CD14-positive monocyte (primary cell): Measurements from ENCODE around the gene PDPN. TPM values are rescaled to one million over a fixed set of nuclear protein-coding genes. Genes with fewer than 3 reads are reported as not detected.
A peak's percentile ranks its signal among the peaks of the same experiment; 100 is the strongest.

Source experiments
- DNase-seq, 3 donors: peaks; one replicate each; pipeline ENCODE4 v3.0.0-alpha.2; 2011 to 2022
- H2AFZ ChIP-seq: 2 replicates; pipeline ENCODE4 v1.6.0; 2012; ENCODE audit warnings: mild to moderate bottlenecking, low read depth, low read length, inconsistent platforms; ENCODE audit not compliant: insufficient read depth, poor library complexity, severe bottlenecking
- H3K27ac ChIP-seq, 2 donors: 1 replicate in 1 of 2; 2 replicates in 1 of 2; pipeline ENCODE4 v1.5.1; 2012 to 2013; ENCODE audit warnings: low read length in 2 of 2, control low read depth in 1 of 2, inconsistent platforms in 1 of 2, low read depth in 1 of 2, mild to moderate bottlenecking in 1 of 2
- H3K27me3 ChIP-seq, 2 donors: one replicate each; pipeline versions ENCODE4 v1.6.0 to v1.6.1; 2011 to 2013; ENCODE audit warnings: low read length in 2 of 2; ENCODE audit not compliant: control insufficient read depth in 2 of 2, insufficient read depth in 2 of 2
- H3K36me3 ChIP-seq, 2 donors: replicated peaks in 1 of 2; 1 replicate in 1 of 2; 2 replicates in 1 of 2; pipeline versions ENCODE4 v1.5.1 to v1.6.1; 2012 to 2013; ENCODE audit warnings: low read length in 2 of 2, control low read depth in 1 of 2, inconsistent platforms in 1 of 2, mild to moderate bottlenecking in 1 of 2; ENCODE audit not compliant: insufficient read depth in 2 of 2, control insufficient read depth in 1 of 2
- H3K4me1 ChIP-seq, 2 donors: 1 replicate in 1 of 2; 2 replicates in 1 of 2; pipeline versions ENCODE4 v1.5.1 to v1.6.1; 2012 to 2013; ENCODE audit warnings: low read length in 2 of 2, control low read depth in 1 of 2, inconsistent platforms in 1 of 2, mild to moderate bottlenecking in 1 of 2, moderate library complexity in 1 of 2; ENCODE audit not compliant: insufficient read depth in 2 of 2, control insufficient read depth in 1 of 2
- H3K4me2 ChIP-seq: replicated peaks from 2 replicates; pipeline ENCODE3; 2012; ENCODE audit warnings: low read length, moderate library complexity, mild to moderate bottlenecking; ENCODE audit not compliant: poor library complexity, severe bottlenecking; ENCODE audit errors: extremely low read depth
- H3K4me3 ChIP-seq, 3 experiments: fragments of 200-600 bp in 1 of 3; sonication (generic) in 1 of 3; replicated peaks in 1 of 3; 1 replicate in 2 of 3; 2 replicates in 1 of 3; pipeline ENCODE4 v1.5.1; 2011 to 2013; ENCODE audit warnings: low read length in 3 of 3, mild to moderate bottlenecking in 3 of 3, control low read depth in 2 of 3, low read depth in 2 of 3, inconsistent platforms in 1 of 3, moderate library complexity in 1 of 3
- H3K79me2 ChIP-seq: 2 replicates; pipeline ENCODE4 v1.6.0; 2012; ENCODE audit warnings: mild to moderate bottlenecking, control low read depth, inconsistent platforms, low read length, moderate library complexity; ENCODE audit not compliant: insufficient read depth
- H3K9ac ChIP-seq: 2 replicates; pipeline ENCODE4 v1.6.0; 2017; ENCODE audit warnings: low read length, mild to moderate bottlenecking; ENCODE audit not compliant: insufficient read depth, poor library complexity, severe bottlenecking
- H3K9me3 ChIP-seq, 2 donors: replicated peaks in 1 of 2; 1 replicate in 1 of 2; 2 replicates in 1 of 2; pipeline versions ENCODE4 v1.5.1 to v1.6.1; 2012 to 2013; ENCODE audit warnings: low read length in 2 of 2, control low read depth in 1 of 2; ENCODE audit not compliant: control insufficient read depth in 1 of 2, insufficient read depth in 1 of 2
- H4K20me1 ChIP-seq: 2 replicates; pipeline ENCODE4 v1.6.0; 2012; ENCODE audit warnings: mild to moderate bottlenecking, low read length, control low read depth, moderate library complexity; ENCODE audit not compliant: insufficient read depth
- H3K27ac Mint-ChIP-seq, 7 donors: one replicate each; pipeline ENCODE4 v1.8.0; 2020; ENCODE audit warnings: mild to moderate bottlenecking in 7 of 7, mixed read lengths in 7 of 7, moderate library complexity in 6 of 7, inconsistent platforms in 2 of 7
- H3K27me3 Mint-ChIP-seq, 3 donors: one replicate each; pipeline ENCODE4 v1.8.0; 2021 to 2022; ENCODE audit warnings: low read depth in 3 of 3, mild to moderate bottlenecking in 3 of 3, mixed read lengths in 3 of 3, moderate library complexity in 3 of 3, inconsistent platforms in 1 of 3
- H3K36me3 Mint-ChIP-seq, 2 donors: one replicate each; pipeline ENCODE4 v1.8.0; 2020; ENCODE audit warnings: mixed read lengths in 2 of 2, inconsistent platforms in 1 of 2, mild to moderate bottlenecking in 1 of 2
- H3K4me1 Mint-ChIP-seq: one replicate; pipeline ENCODE4 v1.8.0; 2020; ENCODE audit warnings: mild to moderate bottlenecking, mixed read lengths
- H3K4me3 Mint-ChIP-seq, 2 donors: one replicate each; pipeline ENCODE4 v1.8.0; 2020; ENCODE audit warnings: mild to moderate bottlenecking in 2 of 2, mixed read lengths in 2 of 2, moderate library complexity in 1 of 2
- H3K9me3 Mint-ChIP-seq, 7 donors: one replicate each; pipeline ENCODE4 v1.8.0; 2020 to 2022; ENCODE audit warnings: mixed read lengths in 7 of 7, mild to moderate bottlenecking in 6 of 7, moderate library complexity in 6 of 7, inconsistent platforms in 2 of 7
- CTCF ChIP-seq: fragments of 200-600 bp; IDR thresholded peaks from one replicate; pipeline ENCODE4 v1.8.0; 2022; ENCODE audit warnings: antibody characterized with exemption, mild to moderate bottlenecking
- WGBS: methylation state at CpG from one replicate; pipeline ENCODE4 v1.1.5; 2013; ENCODE audit warnings: missing lambda C conversion rate; ENCODE audit not compliant: insufficient coverage; 5-methylcytosine and 5-hydroxymethylcytosine counted together
- intact Hi-C, 2 donors: fragments of 100-400 bp; cut with micrococcal nuclease; formaldehyde crosslinking; loops; one replicate each; pipeline versions ENCODE4 v1.15.0 to v1.15.1; 2023
- polyA plus RNA-seq, 3 donors: library from polyadenylated mRNA; depleted of rRNA in 1 of 3; unstranded in 2 of 3; stranded (reverse) in 1 of 3; fragments of 300-500 nt in 2 of 3; fragments of >200 nt in 1 of 3; fragmentation: Illumina TruSeq in 2 of 3; gene quantifications; 1 replicate in 2 of 3; 2 replicates in 1 of 3; pipeline ENCODE4 v1.2.3, GENCODE V29; 2012 to 2021

The PDPN gene
- polyA plus RNA-seq, 3 donors = not detected

GRCh38 chr1:13544221-13544556 lies 39.4 kb upstream of the PDPN start:
- Histone ChIP-seq H3K4me2 (no peak overlapping the region), H3K9me3 (no peaks in the 10 kb centered on the region), H3K79me2 (no peaks in the 10 kb centered on the region), H3K27ac (no peak overlapping the region), H3K9ac (no peak overlapping the region), H3K4me3 (no peak overlapping the region), H3K36me3 (no peaks in the 10 kb centered on the region), H4K20me1 (no peaks in the 10 kb centered on the region), H3K4me1 (no peaks in the 10 kb centered on the region), H3K27me3 (no peaks in the 10 kb centered on the region), H2AFZ (no peak overlapping the region)
- 77% methylated on average over 4 of the region's 5 CpGs for WGBS
- H3K4me3 Mint-ChIP-seq = no peak overlapping the region
- peaks cover 2 to 8% (median 8%) of the 10 kb centered on the region in 3 donors for H3K27me3 Mint-ChIP-seq
- DNase-seq = no peak
- H3K9me3 Mint-ChIP-seq = peaks cover 0 to 4% (median 0%) of the 10 kb centered on the region in 7 donors
- intact Hi-C loops = no loop called here
- TF ChIP-seq CTCF = peak; percentile 4
- H3K36me3 Mint-ChIP-seq = no peaks in the 10 kb centered on the region
- peaks cover 2% of the 10 kb centered on the region for H3K4me1 Mint-ChIP-seq
- H3K27ac Mint-ChIP-seq = no peak overlapping the region

GRCh38 chr1:13546791-13547190 lies 36.8 kb upstream of the PDPN start:
- no peak overlapping the region for H2AFZ ChIP-seq
- Mint-ChIP-seq H3K27me3 (peaks cover 0 to 15% (median 10%) of the 10 kb centered on the region in 3 donors), H3K4me3 (no peak overlapping the region), H3K27ac (no peak overlapping the region), H3K36me3 (no peaks in the 10 kb centered on the region), H3K4me1 (no peaks in the 10 kb centered on the region), H3K9me3 (peaks cover 0 to 4% (median 0%) of the 10 kb centered on the region in 7 donors)
- DNase-seq = no peak
- H3K27ac ChIP-seq = no peak overlapping the region
- no peaks in the 10 kb centered on the region for H3K4me1 ChIP-seq
- no peak overlapping the region for H3K9ac ChIP-seq
- no peak overlapping the region for H3K4me3 ChIP-seq
- no peak overlapping the region for H3K4me2 ChIP-seq
- H3K79me2 ChIP-seq = no peaks in the 10 kb centered on the region
- H3K9me3 ChIP-seq = no peaks in the 10 kb centered on the region
- no peaks in the 10 kb centered on the region for H3K36me3 ChIP-seq
- no peaks in the 10 kb centered on the region for H3K27me3 ChIP-seq
- intact Hi-C loops = no loop called here
- TF ChIP-seq CTCF = no peak
- H4K20me1 ChIP-seq = no peaks in the 10 kb centered on the region
- WGBS = 61% methylated on average over 3 of the region's 3 CpGs
